ENCODE measurements around the gene MEMO1. TPM values are rescaled to one million over a fixed set of nuclear protein-coding genes. Genes with fewer than 3 reads are reported as not detected.

MEMO1 gene
- total RNA-seq, 1 donor from 2014 or later, result 59.6 TPM

GRCh38 chr2:31828891-31829290 lies 181.9 kb downstream of the MEMO1 start:
- H3K4me3 Mint-ChIP-seq (ENCODE audit: unreplicated experiment), result no peak overlapping the region
- DNase-seq (ENCODE audit: low spot score), result no peak
- H3K27me3 Mint-ChIP-seq (ENCODE audit: unreplicated experiment), result no peaks in the 10 kb centered on the region
- no peaks in the 10 kb centered on the region for H3K4me1 Mint-ChIP-seq (ENCODE audit: unreplicated experiment)
- H3K9me3 Mint-ChIP-seq (ENCODE audit: unreplicated experiment), result peaks cover 8% of the 10 kb centered on the region
- no peak overlapping the region for H3K27ac Mint-ChIP-seq (ENCODE audit: unreplicated experiment)
- no peaks in the 10 kb centered on the region for H3K36me3 Mint-ChIP-seq (ENCODE audit: low read depth, unreplicated experiment)
- TF ChIP-seq CTCF (IDR thresholded peaks at IDR 0.05; ENCODE audit: unreplicated experiment), result no peak

GRCh38 chr2:31823558-31823957 lies 187.2 kb downstream of the MEMO1 start:
- no peak for TF ChIP-seq CTCF (IDR thresholded peaks at IDR 0.05; ENCODE audit: unreplicated experiment)
- Mint-ChIP-seq H3K4me3 (ENCODE audit: unreplicated experiment) (no peak overlapping the region), H3K4me1 (ENCODE audit: unreplicated experiment) (no peaks in the 10 kb centered on the region), H3K36me3 (ENCODE audit: low read depth, unreplicated experiment) (peaks cover 11% of the 10 kb centered on the region), H3K27me3 (ENCODE audit: unreplicated experiment) (no peaks in the 10 kb centered on the region), H3K9me3 (ENCODE audit: unreplicated experiment) (peaks cover 12% of the 10 kb centered on the region), H3K27ac (ENCODE audit: unreplicated experiment) (no peak overlapping the region)
- no peak for DNase-seq (ENCODE audit: low spot score)

DNA sequence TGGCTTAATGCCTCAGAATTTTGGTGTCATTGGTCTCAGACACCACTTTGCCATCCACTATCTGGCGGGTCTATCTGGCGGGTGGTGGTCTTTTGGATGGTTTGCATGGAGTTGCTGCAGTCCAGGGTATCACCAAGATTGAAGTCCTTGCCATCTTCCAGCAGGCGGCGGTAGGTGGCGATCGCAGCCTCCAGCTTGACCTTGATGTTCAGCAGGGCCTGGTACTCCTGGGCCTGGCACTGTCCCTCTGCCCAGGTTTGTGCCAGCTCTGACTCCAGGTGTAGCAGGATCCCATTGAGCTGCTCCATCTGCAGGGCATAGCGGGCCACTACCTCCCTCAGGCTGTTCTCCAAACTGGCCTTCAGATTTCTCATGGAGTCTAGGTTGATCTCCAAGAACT lies 188.2 kb downstream of the MEMO1 start:
- Mint-ChIP-seq H3K27ac (ENCODE audit: unreplicated experiment) (no peak overlapping the region), H3K36me3 (ENCODE audit: low read depth, unreplicated experiment) (peaks cover 11% of the 10 kb centered on the region), H3K27me3 (ENCODE audit: unreplicated experiment) (no peaks in the 10 kb centered on the region), H3K4me3 (ENCODE audit: unreplicated experiment) (no peak overlapping the region), H3K4me1 (ENCODE audit: unreplicated experiment) (no peaks in the 10 kb centered on the region), H3K9me3 (ENCODE audit: unreplicated experiment) (peaks cover 12% of the 10 kb centered on the region)
- no peak for TF ChIP-seq CTCF (IDR thresholded peaks at IDR 0.05; ENCODE audit: unreplicated experiment)
- no peak for DNase-seq (ENCODE audit: low spot score)

Other genes starting within 250 kb of the MEMO1 start
- 70.1 TPM for gene DPY30, start 28.8 kb upstream of the MEMO1 start, total RNA-seq (ENCODE audit: unreplicated experiment)
- 33.8 TPM for gene SPAST, start 52.5 kb upstream of the MEMO1 start, total RNA-seq (ENCODE audit: unreplicated experiment)
- 24.7 TPM for gene SLC30A6, start 154.9 kb upstream of the MEMO1 start, total RNA-seq (ENCODE audit: unreplicated experiment)